Activated gamma-delta T cell treated with anti-CD3 and anti-CD28 coated beads, Interleukin-2, amount 50 U/mL, for 16 hours (primary cell): ENCODE data around the gene GNAT1.

Experiments
- DNase-seq: peaks from one replicate; pipeline ENCODE4 v3.0.0-alpha.2; 2020; ENCODE audit warnings: low read depth

Gene GNAT1

DNA sequence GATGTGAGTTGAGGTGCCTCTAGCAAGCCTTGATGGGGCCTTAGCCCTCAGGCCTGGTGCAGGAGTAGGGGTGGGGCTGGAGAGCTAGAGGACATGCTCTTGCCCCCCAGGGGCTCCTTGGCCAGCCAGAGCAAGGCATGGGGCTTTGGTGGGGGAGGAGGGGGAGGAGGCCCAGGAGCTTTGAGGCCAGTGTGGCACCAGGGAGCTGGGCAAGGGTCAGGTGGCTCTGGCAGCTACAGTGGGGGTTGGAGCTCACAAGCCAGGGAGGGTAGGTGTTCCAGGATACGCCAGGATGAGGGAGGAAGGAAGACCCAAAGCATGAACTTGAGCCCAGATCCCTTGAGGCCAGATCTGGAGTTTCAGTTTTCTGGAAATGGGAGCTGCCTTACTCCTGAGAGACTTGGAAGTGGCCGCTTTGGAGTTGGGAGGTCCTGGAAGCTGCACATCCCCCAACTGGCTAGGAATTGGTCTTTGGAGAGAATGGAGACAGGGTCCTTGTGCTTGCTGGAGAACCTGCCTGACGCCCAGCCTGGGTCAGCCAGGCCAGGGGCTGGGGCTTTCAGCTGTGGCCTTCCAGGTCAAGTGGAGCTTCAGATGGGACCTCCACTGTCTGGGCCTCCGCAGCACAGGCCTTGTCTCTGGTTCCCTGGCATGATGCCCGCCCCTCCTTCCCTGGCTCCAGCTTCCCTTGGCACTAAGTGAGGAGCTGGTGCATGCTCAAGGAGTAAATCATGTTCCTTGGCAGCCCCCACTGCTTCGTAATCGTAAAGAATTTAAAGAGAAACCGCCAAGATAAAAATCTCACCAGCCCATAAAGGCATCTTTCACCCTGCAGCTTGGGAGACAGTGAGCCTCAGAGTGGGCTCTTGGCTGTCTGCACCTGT, 27.6 kb upstream of the GNAT1 start:
- DNase-seq: no peak

- no peak for DNase-seq
Measured at GRCh38 chr3:50164481-50164880, 26.9 kb upstream of the GNAT1 start.

GRCh38 chr3:50164984-50165909, 26.2 kb upstream of the GNAT1 start:
- DNase-seq: no peak

GRCh38 chr3:50165910-50166538, 25.4 kb upstream of the GNAT1 start:
- DNase-seq: no peak

GRCh38 chr3:50166620-50167019, 24.8 kb upstream of the GNAT1 start:
- no peak for DNase-seq

DNA sequence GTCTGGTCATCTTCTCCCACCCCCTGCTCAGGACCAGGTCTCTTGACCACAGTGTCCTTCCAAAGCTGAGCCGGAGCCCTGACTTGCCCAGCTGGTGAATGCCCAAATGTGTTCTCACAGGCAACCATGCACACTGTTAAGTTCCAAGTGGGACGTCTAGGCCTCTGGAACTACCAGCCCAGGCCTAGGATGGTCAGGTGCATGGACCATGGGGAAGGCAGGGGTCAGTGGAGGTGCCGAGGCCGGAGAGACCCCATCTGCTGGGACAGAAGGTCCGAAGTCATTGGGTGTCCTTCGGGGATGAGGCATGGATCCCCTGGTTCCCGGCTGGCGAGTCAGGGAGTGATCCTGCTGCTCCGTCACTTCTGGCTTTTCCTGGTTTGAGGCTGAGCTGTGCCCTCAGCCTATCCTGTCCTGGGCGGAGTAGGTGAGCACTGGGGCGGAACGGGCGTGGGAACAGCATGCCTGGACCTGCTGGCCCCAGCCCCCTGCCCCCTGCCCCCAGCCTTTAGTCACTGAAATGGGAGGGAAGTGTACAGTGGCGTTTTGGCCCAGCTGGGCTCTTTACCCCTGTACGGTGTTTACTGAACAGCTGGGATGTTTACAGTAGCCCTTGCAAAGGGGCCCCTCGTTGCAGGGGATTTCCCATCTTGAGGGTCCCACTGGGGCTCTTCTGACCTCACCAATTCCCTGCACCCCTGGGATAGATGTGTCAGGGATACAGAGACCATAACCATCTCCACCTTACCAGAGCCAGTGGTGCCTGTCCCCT, 24.2 kb upstream of the GNAT1 start:
- no peak for DNase-seq

GRCh38 chr3:50167841-50168209, 23.6 kb upstream of the GNAT1 start:
- no peak for DNase-seq

DNA sequence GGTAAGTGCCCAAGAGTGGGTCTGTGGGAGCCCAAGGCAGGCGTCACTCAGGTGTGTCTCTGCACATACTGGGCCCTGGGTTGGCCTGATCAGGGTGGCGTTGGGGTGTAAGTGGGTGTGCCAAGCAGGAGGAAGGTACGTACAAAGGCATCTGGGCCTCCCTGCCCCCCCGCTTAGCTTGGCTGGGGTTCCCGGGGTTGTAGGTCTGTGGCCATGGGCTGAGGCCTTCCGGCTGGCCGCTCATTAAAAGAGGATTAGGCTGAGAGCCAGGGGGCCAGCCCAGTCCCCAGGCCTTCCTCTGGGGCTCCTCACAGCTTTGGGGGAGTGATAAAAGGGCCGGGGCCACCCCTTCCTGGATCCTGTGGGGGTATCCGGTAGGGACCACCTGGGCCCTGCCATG, 23.0 kb upstream of the GNAT1 start:
- no peak for DNase-seq

DNA sequence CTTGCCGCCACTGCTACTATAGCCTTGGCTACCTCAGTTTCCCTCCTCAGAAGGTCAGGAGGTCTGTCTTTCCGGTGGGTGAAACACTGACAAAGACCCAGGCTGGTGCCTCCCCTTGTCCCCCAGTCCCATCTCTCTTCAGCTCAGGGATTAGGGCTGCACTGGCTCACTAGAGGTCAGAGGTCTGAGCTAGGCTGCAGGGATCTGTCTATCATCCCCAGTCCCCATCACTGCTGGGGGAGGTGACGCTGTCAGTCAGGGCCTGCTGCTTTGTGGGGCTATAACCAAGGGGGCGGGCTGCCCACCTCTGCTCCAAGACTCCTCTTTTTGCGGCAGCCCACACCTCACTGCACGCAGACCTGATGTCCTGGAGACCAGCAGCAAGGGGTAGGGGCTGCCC, 22.6 kb upstream of the GNAT1 start:
- DNase-seq: no peak

GRCh38 chr3:50169232-50169832, 22.1 kb upstream of the GNAT1 start:
- no peak for DNase-seq

DNA sequence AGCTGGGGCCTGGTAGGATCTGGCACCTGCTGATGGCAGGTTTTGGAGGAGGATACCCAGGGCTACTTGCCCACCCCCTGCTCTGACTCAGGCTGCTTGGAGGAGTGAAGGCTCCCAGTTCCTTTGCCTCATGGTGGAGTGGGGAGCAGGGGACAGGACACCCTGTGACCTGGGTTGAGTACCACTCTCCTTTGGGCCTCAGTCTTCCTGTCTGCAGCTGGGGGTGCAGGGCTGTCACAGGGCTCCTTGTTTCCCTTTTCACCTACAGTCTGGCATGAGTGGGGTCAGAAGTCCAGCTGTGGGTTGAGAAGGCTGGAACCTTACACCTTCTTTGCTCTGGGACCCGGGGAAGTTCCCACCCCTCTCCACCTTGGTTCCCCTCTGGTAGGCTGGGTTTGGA, 21.6 kb upstream of the GNAT1 start:
- no peak for DNase-seq

DNA sequence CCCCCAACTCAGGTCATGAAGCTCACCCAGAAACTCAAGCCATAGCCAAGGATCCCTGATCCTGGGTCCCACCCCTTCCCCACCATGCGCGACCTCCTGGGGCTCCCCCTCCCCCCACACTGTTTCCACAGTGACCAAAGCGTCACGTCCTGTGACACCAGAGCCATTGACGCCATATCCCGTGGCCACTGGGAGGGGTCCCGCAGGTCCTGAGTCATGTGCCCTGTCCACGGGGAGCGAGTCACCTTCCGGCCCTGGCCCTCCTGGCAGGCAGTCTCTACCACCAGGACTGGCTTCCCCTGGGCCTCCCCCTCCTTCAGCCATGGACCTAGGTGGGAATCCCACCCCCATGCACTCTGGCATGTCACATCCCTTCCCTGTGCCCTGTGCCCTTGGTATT, 20.7 kb upstream of the GNAT1 start:
- no peak for DNase-seq

- no peak for DNase-seq
Measured at GRCh38 chr3:50171540-50172301, 19.7 kb upstream of the GNAT1 start.

GRCh38 chr3:50172626-50173220, 18.7 kb upstream of the GNAT1 start:
- no peak for DNase-seq

DNA sequence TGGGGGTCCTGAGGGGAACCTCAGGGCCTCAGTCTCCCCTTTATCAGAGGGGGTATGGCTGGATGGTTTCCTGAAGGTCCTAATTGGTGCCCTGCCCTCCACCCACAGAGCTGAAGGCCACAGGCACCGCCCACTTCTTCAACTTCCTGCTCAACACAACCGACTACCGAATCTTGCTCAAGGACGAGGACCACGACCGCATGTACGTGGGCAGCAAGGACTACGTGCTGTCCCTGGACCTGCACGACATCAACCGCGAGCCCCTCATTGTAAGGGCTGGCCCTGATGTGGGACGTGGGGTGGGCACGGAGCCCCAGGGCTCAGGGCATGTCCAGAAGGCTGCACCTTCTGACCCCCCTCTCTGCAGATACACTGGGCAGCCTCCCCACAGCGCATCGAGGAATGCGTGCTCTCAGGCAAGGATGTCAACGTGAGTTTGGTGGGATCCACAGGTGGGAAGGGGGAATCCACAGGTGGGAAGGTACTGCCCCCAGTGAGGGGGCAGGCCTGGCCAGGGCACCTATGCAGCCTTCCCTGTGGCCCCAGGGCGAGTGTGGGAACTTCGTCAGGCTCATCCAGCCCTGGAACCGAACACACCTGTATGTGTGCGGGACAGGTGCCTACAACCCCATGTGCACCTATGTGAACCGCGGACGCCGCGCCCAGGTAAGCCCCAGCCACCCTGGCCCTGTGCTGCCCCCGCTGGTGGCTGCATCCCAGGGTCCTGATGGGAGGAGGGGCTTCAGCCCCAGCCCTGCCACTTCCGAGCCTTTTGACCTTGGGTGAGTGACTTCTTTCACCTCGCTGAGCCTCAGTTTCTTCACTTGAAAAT, 17.5 kb upstream of the GNAT1 start:
- DNase-seq: no peak

GRCh38 chr3:50174517-50174895, 16.9 kb upstream of the GNAT1 start:
- DNase-seq: no peak

DNA sequence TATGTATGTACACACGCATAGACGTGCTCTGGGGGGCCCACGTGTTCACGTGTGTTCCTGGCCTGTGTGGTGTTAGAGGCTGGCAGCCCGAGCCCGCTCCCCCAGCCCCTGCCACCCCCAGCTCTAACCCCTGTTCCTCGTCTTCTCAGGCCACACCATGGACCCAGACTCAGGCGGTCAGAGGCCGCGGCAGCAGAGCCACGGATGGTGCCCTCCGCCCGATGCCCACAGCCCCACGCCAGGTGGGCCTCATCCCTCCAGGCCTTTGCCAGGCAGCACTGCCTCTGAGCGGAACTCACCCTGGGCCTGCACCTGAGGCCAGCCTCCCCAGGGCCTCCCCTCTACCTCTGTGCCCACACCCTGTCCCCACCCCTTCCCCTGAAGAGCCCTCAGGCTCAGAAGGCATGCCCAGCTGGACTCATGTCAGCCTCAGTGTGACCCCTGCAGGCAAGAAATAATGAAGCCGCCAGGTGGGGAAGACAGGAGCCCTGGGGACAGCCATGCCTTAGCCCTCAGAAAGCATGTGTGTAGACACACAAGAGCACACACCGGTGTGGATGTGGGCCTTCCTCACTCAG, 16.4 kb upstream of the GNAT1 start:
- no peak for DNase-seq

GRCh38 chr3:50177346-50177745, 14.1 kb upstream of the GNAT1 start:
- no peak for DNase-seq

- DNase-seq: no peak
Measured at GRCh38 chr3:50179710-50180109, 11.7 kb upstream of the GNAT1 start.
